Thymus (tissue), 11 donors: ENCODE data around the gene TENT5A. TPM values are rescaled to one million over a fixed set of nuclear protein-coding genes. Genes with fewer than 3 reads are reported as not detected.

Source experiments
- DNase-seq, 9 donors: peaks; one replicate each; pipeline ENCODE4 v3.0.0-alpha.2; 2013; ENCODE audit warnings: low spot score in 9 of 9, low read depth in 6 of 9, missing footprints in 1 of 9
- H3K27ac ChIP-seq, 2 donors: one replicate each; pipeline ENCODE4 v1.5.1; 2013; ENCODE audit warnings: control low read depth in 1 of 2, low read depth in 1 of 2, low read length in 1 of 2, mild to moderate bottlenecking in 1 of 2, moderate library complexity in 1 of 2
- H3K27me3 ChIP-seq, 2 donors: one replicate each; pipeline ENCODE4 v1.5.1; 2013; ENCODE audit warnings: low read length in 1 of 2; ENCODE audit not compliant: control insufficient read depth in 2 of 2, insufficient read depth in 1 of 2
- H3K36me3 ChIP-seq, 2 donors: one replicate each; pipeline ENCODE4 v1.5.1; 2013; ENCODE audit warnings: low read length in 1 of 2, mild to moderate bottlenecking in 1 of 2, moderate library complexity in 1 of 2; ENCODE audit not compliant: control insufficient read depth in 2 of 2, insufficient read depth in 2 of 2
- H3K4me1 ChIP-seq, 2 donors: one replicate each; pipeline ENCODE4 v1.5.1; 2013; ENCODE audit warnings: low read length in 2 of 2; ENCODE audit not compliant: control insufficient read depth in 2 of 2, insufficient read depth in 2 of 2
- H3K4me3 ChIP-seq, 2 donors: one replicate each; pipeline ENCODE4 v1.5.1; 2013; ENCODE audit warnings: low read length in 2 of 2, control low read depth in 1 of 2, mild to moderate bottlenecking in 1 of 2
- H3K9me3 ChIP-seq, 2 donors: one replicate each; pipeline ENCODE4 v1.5.1; 2013; ENCODE audit warnings: low read length in 1 of 2, mild to moderate bottlenecking in 1 of 2; ENCODE audit not compliant: control insufficient read depth in 2 of 2, insufficient read depth in 1 of 2
- WGBS: extraction: QIAGEN DNeasy Blood & Tissue Kit; methylation state at CpG from one replicate; pipeline ENCODE4 v1.1.7; 2013; 5-methylcytosine and 5-hydroxymethylcytosine counted together
- polyA plus RNA-seq: library from polyadenylated mRNA; stranded (reverse); fragments of 200-250 nt; gene quantifications from one replicate; pipeline ENCODE4 v1.2.3, GENCODE V29; 2013
- total RNA-seq: library from RNA; stranded (reverse); fragments of 120-200 nt; gene quantifications from one replicate; pipeline ENCODE4 v1.2.4, GENCODE V29; 2013
- donor health status: healthy.

TENT5A gene
- total and polyA plus RNA-seq, 2 donors = 4.2 to 4.7 TPM

DNA sequence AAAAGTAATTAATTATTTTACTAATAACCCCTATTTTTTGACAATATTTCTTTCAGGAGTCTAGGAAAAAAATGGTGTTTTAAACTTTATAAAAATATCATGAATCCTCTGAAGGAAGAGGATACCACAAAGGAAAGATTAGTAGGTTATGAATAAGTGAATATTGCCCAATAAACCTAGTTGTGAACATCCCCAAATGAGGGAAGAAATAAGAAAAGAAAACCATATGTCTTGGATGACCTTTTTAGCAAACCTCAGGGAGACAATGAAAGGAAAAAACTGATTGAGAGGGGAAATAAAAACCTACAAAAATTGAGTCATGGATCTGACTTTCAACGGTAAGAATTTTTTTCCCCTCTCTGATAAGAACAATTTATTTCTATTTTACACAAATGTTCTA is 34.4 kb downstream of the TENT5A start:
- DNase-seq = no peak
- no peaks in the 10 kb centered on the region for H3K4me1 ChIP-seq
- H3K27ac ChIP-seq = no peak overlapping the region
- 93% methylated on average over 1 of the region's 1 CpG for WGBS
- no peaks in the 10 kb centered on the region for H3K9me3 ChIP-seq
- H3K27me3 ChIP-seq = no peaks in the 10 kb centered on the region
- H3K4me3 ChIP-seq = no peak overlapping the region
- no peaks in the 10 kb centered on the region for H3K36me3 ChIP-seq

DNA sequence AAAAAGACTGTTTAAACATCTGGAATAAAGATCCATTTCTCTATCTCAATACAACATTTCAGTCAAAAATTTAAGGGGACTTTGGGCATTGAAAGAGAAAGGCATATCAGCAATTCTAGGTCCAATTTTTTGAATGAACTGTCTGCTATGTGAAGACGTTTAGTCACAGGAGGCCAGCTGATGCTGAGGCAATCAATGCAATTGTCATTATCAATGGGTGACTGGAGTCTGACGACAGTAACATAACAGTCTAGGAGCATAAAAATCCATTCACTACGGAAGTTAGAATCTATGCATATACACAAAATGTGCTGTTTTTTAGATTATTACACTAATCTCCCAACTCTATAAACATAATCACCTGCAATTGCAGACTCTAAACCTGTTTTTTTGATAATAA is 37.8 kb downstream of the TENT5A start:
- Histone ChIP-seq H3K9me3 (no peaks in the 10 kb centered on the region), H3K36me3 (no peaks in the 10 kb centered on the region), H3K4me3 (no peak overlapping the region), H3K27me3 (no peaks in the 10 kb centered on the region), H3K4me1 (no peaks in the 10 kb centered on the region), H3K27ac (no peak overlapping the region)
- WGBS = 94% methylated on average over 3 of the region's 3 CpGs
- DNase-seq = no peak

DNA sequence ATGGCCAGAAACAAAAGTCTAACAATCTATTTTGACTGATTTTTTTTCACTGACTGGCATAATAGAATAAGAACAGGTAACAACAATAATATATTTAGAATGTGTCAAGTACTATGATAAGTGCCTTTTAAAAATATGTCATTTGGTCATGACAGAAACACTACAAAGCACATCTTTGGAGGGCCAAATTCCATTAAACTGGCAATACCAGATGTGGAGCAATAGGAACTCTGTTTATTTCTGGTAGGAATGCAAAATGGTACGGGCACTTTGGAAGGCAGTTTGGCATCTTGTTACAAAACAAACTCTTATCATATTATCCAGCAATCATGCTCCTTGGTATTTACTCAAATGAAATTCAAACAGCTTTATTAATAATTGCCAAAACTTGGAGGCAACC is 39.3 kb downstream of the TENT5A start:
- Histone ChIP-seq H3K27ac (no peak overlapping the region), H3K27me3 (no peaks in the 10 kb centered on the region), H3K4me3 (no peak overlapping the region), H3K4me1 (no peaks in the 10 kb centered on the region), H3K36me3 (no peaks in the 10 kb centered on the region), H3K9me3 (no peaks in the 10 kb centered on the region)
- WGBS = 94% methylated on average over 1 of the region's 1 CpG
- no peak for DNase-seq

GRCh38 chr6:81708113-81708699 is 44.3 kb downstream of the TENT5A start:
- 90% methylated on average over 5 of the region's 5 CpGs for WGBS
- no peaks in the 10 kb centered on the region for H3K27me3 ChIP-seq
- no peak overlapping the region for H3K27ac ChIP-seq
- DNase-seq = no peak
- no peaks in the 10 kb centered on the region for H3K36me3 ChIP-seq
- no peaks in the 10 kb centered on the region for H3K9me3 ChIP-seq
- H3K4me3 ChIP-seq = no peak overlapping the region
- H3K4me1 ChIP-seq = no peaks in the 10 kb centered on the region

DNA sequence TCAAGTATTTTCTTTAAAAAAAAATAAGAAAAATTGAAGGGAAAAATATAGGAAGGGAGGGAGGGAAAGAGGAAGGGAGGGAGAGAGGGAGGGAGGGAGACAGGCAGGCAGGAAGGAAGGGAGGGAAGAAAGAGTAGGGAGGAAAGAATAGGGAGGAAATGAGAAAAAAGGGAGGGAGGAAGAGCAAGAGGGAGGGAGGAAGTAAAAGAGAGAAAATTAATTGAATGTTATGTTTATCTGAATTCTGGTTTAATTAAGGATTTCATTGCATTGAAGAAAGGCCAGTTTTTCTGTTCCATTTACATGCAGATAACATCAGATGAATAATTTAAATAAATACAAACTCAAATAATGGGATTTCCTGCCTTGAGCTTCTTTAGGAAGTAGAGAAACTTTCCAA is 47.8 kb downstream of the TENT5A start:
- DNase-seq = no peak

DNA sequence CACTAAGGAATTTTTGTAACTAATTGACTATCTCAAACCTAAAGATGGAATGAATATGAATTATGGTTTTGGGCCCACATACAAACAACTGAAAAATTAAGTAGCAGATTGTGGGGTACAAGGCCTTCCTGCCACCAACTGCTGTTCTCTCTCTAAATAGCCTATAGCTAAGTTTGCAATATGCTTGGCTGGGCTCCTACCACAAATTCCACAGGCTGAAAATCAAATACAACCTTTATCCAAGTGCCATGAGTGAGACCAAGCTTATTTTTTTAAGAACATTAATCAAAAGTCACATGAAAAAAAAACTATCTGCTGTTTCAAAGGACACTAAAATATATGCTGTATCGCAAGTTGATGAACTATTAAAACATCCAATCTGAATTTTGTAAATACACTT is 52.1 kb downstream of the TENT5A start:
- no peak overlapping the region for H3K4me3 ChIP-seq
- no peak for DNase-seq
- no peaks in the 10 kb centered on the region for H3K36me3 ChIP-seq
- no peak overlapping the region for H3K27ac ChIP-seq
- no peaks in the 10 kb centered on the region for H3K27me3 ChIP-seq
- no peaks in the 10 kb centered on the region for H3K9me3 ChIP-seq
- H3K4me1 ChIP-seq = no peaks in the 10 kb centered on the region
- 98% methylated on average over 1 of the region's 1 CpG for WGBS

More for the DNA sequence above, 47.8 kb downstream of the TENT5A start:
- no peak overlapping the region for H3K4me3 ChIP-seq
- no peaks in the 10 kb centered on the region for H3K36me3 ChIP-seq
- no peaks in the 10 kb centered on the region for H3K27me3 ChIP-seq
- H3K9me3 ChIP-seq = no peaks in the 10 kb centered on the region
- no peak overlapping the region for H3K27ac ChIP-seq
- H3K4me1 ChIP-seq = no peaks in the 10 kb centered on the region

DNA sequence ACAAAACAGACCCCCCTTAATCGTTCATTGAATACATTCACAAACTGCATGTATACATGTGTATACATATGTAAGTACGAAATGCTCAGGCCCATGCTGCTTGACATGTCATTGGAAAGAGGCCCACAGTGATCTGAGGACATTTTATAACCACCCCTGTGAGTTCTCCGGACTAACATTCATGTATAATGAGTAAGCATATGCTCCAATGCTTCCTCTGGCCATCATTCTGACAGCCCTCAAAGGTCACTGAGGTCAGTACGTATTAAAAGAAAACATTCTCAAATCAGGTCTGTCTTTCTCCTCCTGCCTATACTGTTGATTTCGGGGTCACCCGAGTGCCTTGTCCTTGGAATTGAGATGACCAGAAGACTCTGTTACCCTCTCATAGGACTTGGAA is 54.9 kb downstream of the TENT5A start:
- Histone ChIP-seq H3K27me3 (no peaks in the 10 kb centered on the region), H3K36me3 (no peaks in the 10 kb centered on the region), H3K4me3 (no peak overlapping the region), H3K9me3 (no peaks in the 10 kb centered on the region), H3K27ac (no peak overlapping the region), H3K4me1 (no peaks in the 10 kb centered on the region)
- 94% methylated on average over 6 of the region's 6 CpGs for WGBS
- no peak for DNase-seq

DNA sequence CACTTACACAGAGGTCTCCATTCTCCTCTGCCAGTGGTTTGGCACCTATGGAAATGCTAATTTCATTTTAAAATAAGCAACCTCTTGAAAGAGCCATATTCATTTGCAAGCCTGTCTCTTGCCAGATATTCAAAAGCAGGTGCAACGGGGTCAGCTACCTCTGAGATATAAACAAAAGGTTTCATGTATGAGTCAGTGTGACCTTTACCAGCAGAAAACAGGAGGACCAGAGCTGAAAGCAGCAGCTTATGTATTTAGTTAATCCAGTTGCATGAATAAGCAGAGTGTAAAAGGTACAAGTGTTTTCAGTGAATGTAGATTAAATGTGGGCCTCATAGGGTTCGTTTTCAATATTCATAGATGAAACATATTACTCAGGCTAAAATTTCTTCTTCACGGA is 56.0 kb downstream of the TENT5A start:
- whole genome bisulfite sequencing = 94% methylated on average over 3 of the region's 3 CpGs
- Histone ChIP-seq H3K4me3 (no peak overlapping the region), H3K27me3 (no peaks in the 10 kb centered on the region), H3K4me1 (no peaks in the 10 kb centered on the region), H3K36me3 (no peaks in the 10 kb centered on the region), H3K27ac (no peak overlapping the region), H3K9me3 (no peaks in the 10 kb centered on the region)
- DNase-seq = no peak
